ENCODE measurements around the gene NOXA1. TPM values are rescaled to one million over a fixed set of nuclear protein-coding genes. Genes with fewer than 3 reads are reported as not detected.

Gene NOXA1
- total and polyA plus RNA-seq, 5 donors: 3.1 to 7.5 (median 4.3) TPM

- no peaks in the 10 kb centered on the region for H3K9me3 ChIP-seq (ENCODE audit: control insufficient read depth, low read length)
- DNase-seq (peak in 2 of 3 donors; percentile 38 to 42), ATAC-seq (no peak)
- no peak overlapping the region for H3K4me3 ChIP-seq (ENCODE audit: low read length)
- WGBS: 91% methylated on average over 26 of the region's 26 CpGs
- H3K27ac ChIP-seq (ENCODE audit: low read length): no peak overlapping the region
- intact Hi-C loops (cut with DNase I): loop anchor here in 1 of 4 donors (10.0 kb wide), 1 partner anchor 52 kb away; no protein-coding TSS in a partner anchor
- H3K27me3 ChIP-seq (ENCODE audit: control insufficient read depth, insufficient read depth): no peaks in the 10 kb centered on the region
- H3K4me1 ChIP-seq (ENCODE audit: control insufficient read depth, insufficient read depth, low read length): no peaks in the 10 kb centered on the region
These were observed 26.4 kb upstream of the NOXA1 start for GRCh38 chr9:137396634-137397367.

DNA sequence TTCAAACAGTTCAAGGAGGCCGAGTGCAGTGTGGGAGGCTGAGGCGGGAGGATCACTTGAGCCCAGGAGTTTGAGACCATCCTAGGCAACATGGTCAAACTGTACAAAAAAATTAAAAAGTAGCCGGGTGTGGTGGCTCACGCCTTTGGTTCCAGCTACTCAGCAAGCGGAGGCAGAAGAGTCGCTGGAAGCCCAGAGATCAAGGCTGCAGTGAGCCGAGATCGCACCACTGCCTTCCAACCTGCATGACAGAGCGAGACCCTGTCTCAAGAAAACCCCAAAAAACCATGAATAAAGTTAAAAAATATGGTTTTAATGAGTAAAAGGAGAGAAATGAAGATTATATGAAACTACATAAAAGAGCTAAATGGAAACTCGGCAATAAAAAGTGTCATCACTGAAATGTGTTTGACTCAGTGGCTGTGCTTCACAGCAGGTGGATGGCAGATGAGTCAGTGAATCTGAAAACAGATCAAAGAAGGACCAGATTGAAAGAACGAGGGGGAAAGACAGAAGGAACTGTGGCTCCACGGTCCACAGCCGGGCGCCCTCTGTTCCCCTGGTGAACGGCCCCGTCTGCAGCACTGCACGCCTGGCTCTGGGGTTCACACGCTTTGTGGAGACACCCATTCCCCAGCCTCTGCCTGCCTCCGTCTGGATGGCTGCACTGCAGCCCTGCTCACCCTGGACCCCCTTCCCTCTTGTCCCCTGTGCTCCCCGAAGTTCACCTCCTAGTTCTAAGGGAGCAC, 25.3 kb upstream of the NOXA1 start:
- H3K4me3 ChIP-seq (ENCODE audit: low read length): no peak overlapping the region
- H3K9me3 ChIP-seq (ENCODE audit: control insufficient read depth, low read length): no peaks in the 10 kb centered on the region
- no peaks in the 10 kb centered on the region for H3K27me3 ChIP-seq (ENCODE audit: control insufficient read depth, insufficient read depth)
- no peaks in the 10 kb centered on the region for H3K4me1 ChIP-seq (ENCODE audit: control insufficient read depth, insufficient read depth, low read length)
- ATAC-seq (no peak), DNase-seq (peak in 1 of 3 donors; percentile 39)
- no peak overlapping the region for H3K27ac ChIP-seq (ENCODE audit: low read length)
- WGBS: 97% methylated on average over 20 of the region's 20 CpGs
- intact Hi-C loops (cut with DNase I): loop anchor here in 1 of 4 donors (10.0 kb wide), 1 partner anchor 53 kb away; no protein-coding TSS in a partner anchor

- 95% methylated on average over 60 of the region's 60 CpGs for WGBS
- no peak for ATAC-seq
- intact Hi-C loops (cut with DNase I): loop anchor here in 1 of 4 donors (10.0 kb wide), 1 partner anchor 54 kb away; no protein-coding TSS in a partner anchor
These were observed 24.4 kb upstream of the NOXA1 start for GRCh38 chr9:137398561-137399468.

DNA sequence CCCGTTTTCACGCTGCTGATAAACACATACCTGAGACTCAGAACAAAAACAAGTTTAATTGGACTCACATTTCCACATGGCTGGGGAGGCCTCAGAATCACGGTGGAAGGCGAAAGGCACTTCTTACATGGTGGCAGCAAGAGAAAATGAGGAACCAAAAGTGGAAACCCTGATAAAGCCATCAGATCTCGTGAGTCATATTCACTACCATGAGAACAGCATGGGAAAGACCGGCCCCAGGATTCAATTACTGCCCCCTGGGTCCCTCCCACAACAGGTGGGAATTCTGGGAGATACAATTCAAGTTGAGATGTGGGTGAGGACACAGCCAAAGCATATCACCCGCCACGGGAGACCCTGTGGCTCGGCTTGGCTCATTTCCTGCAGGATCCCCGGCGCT, 20.4 kb upstream of the NOXA1 start:
- no peaks in the 10 kb centered on the region for H3K9me3 ChIP-seq (ENCODE audit: control insufficient read depth, low read length)
- no peak overlapping the region for H3K27ac ChIP-seq (ENCODE audit: low read length)
- intact Hi-C loops (cut with DNase I): loop anchor here in 1 of 4 donors (10.0 kb wide), 1 partner anchor 98 kb away; the partner anchor contains the start of gene NRARP
- DNase-seq: no peak
- H3K27me3 ChIP-seq (ENCODE audit: control insufficient read depth, insufficient read depth): no peaks in the 10 kb centered on the region
- 84% methylated on average over 11 of the region's 11 CpGs for WGBS
- H3K4me3 ChIP-seq (ENCODE audit: low read length): no peak overlapping the region
- H3K4me1 ChIP-seq (ENCODE audit: control insufficient read depth, insufficient read depth, low read length): no peaks in the 10 kb centered on the region
- ATAC-seq: no peak

More at GRCh38 chr9:137398561-137399468, 24.4 kb upstream of the NOXA1 start:
- no peaks in the 10 kb centered on the region for H3K4me1 ChIP-seq (ENCODE audit: control insufficient read depth, insufficient read depth, low read length)
- peak in 2 of 3 donors; percentile 42 to 46 for DNase-seq
- no peak overlapping the region for H3K4me3 ChIP-seq (ENCODE audit: low read length)
- no peaks in the 10 kb centered on the region for H3K9me3 ChIP-seq (ENCODE audit: control insufficient read depth, low read length)
- no peak overlapping the region for H3K27ac ChIP-seq (ENCODE audit: low read length)
- no peaks in the 10 kb centered on the region for H3K27me3 ChIP-seq (ENCODE audit: control insufficient read depth, insufficient read depth)

- Histone ChIP-seq H3K4me3 (ENCODE audit: low read length) (no peak overlapping the region), H3K9me3 (ENCODE audit: control insufficient read depth, low read length) (no peaks in the 10 kb centered on the region), H3K4me1 (ENCODE audit: control insufficient read depth, insufficient read depth, low read length) (no peaks in the 10 kb centered on the region), H3K27ac (ENCODE audit: low read length) (no peak overlapping the region), H3K27me3 (ENCODE audit: control insufficient read depth, insufficient read depth) (no peaks in the 10 kb centered on the region)
- intact Hi-C loops (cut with DNase I): loop anchor here in 1 of 4 donors (10.0 kb wide), 1 partner anchor 98 kb away; the partner anchor contains the start of gene NRARP
- DNase-seq (no peak), ATAC-seq (no peak)
- WGBS: 95% methylated on average over 15 of the region's 15 CpGs
These were observed 19.9 kb upstream of the NOXA1 start for GRCh38 chr9:137403269-137403668.

GRCh38 chr9:137404961-137405567, 18.1 kb upstream of the NOXA1 start:
- Histone ChIP-seq H3K4me1 (ENCODE audit: control insufficient read depth, insufficient read depth, low read length) (no peaks in the 10 kb centered on the region), H3K27ac (ENCODE audit: low read length) (no peak overlapping the region), H3K4me3 (ENCODE audit: low read length) (no peak overlapping the region), H3K27me3 (ENCODE audit: control insufficient read depth, insufficient read depth) (no peaks in the 10 kb centered on the region), H3K9me3 (ENCODE audit: control insufficient read depth, low read length) (no peaks in the 10 kb centered on the region)
- ATAC-seq: no peak
- DNase-seq: peak in 2 of 3 donors; percentile 41 to 55
- intact Hi-C loops (cut with DNase I): loop anchor here in 3 of 4 donors (5.0 to 10.0 kb wide), 3 partner anchors 100 to 108 kb away; partner anchors contain the start of gene NRARP (in 2 of the 3)
- 96% methylated on average over 24 of the region's 24 CpGs for WGBS

GRCh38 chr9:137405677-137406081, 17.5 kb upstream of the NOXA1 start:
- no peak overlapping the region for H3K4me3 ChIP-seq (ENCODE audit: low read length)
- intact Hi-C loops (cut with DNase I): loop anchor here (2.0 to 10.0 kb wide), 4 partner anchors 101 to 108 kb away; partner anchors contain the start of gene NRARP (in 2 of the 4)
- H3K9me3 ChIP-seq (ENCODE audit: control insufficient read depth, low read length): no peaks in the 10 kb centered on the region
- 92% methylated on average over 11 of the region's 11 CpGs for WGBS
- H3K4me1 ChIP-seq (ENCODE audit: control insufficient read depth, insufficient read depth, low read length): no peaks in the 10 kb centered on the region
- no peak overlapping the region for H3K27ac ChIP-seq (ENCODE audit: low read length)
- peak in 2 of 3 donors; percentile 34 to 53 for DNase-seq
- ATAC-seq: no peak
- H3K27me3 ChIP-seq (ENCODE audit: control insufficient read depth, insufficient read depth): no peaks in the 10 kb centered on the region

GRCh38 chr9:137406085-137406760, 17.0 kb upstream of the NOXA1 start:
- no peaks in the 10 kb centered on the region for H3K9me3 ChIP-seq (ENCODE audit: control insufficient read depth, low read length)
- peak in 1 of 2 donors; percentile 2 for ATAC-seq
- DNase-seq: peak in 2 of 3 donors; percentile 65
- intact Hi-C loops (cut with DNase I): loop anchor here (2.0 to 10.0 kb wide), 4 partner anchors 101 to 109 kb away; partner anchors contain the start of gene NRARP (in 2 of the 4)
- H3K4me1 ChIP-seq (ENCODE audit: control insufficient read depth, insufficient read depth, low read length): no peaks in the 10 kb centered on the region
- no peak overlapping the region for H3K27ac ChIP-seq (ENCODE audit: low read length)
- H3K4me3 ChIP-seq (ENCODE audit: low read length): peak overlapping the region; percentile 32
- WGBS: 48% methylated on average over 20 of the region's 20 CpGs
- H3K27me3 ChIP-seq (ENCODE audit: control insufficient read depth, insufficient read depth): no peaks in the 10 kb centered on the region

DNA sequence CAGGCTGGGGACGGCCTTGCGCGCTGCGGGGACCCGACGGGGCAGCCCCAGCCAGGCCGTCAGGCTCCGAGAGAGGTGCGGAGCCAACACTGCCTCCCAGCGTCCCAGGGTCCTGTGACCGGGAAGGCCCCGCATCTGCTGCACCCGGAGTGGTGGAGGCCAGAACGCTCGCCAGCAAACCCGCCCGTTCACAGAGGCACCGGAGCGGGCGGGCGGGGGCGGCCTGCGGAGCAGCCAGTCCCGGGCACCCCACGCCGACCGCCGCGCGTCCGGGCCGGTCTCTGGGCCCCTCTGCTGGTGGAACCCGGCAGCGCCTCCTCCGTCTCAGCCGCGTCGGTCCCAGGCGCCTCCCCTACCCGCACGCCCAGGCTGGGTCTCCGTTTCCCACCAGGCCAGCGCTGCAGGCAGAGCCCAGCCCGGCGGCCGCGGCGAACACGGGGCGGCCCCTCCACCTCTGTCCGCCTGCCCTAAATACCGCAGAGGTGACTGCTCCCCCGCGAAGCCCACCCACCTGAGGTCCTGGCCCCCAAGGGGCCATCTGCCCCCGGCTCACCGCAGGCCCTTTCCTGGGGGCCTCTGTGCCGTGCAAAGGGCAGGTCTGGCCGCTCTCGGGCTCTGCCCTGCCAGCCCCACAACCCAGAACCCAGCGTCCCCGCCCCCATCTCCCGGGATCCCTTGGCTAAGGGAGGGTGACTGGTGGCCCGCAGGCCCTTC, 16.2 kb upstream of the NOXA1 start:
- Histone ChIP-seq H3K9me3 (ENCODE audit: control insufficient read depth, low read length) (no peaks in the 10 kb centered on the region), H3K4me1 (ENCODE audit: control insufficient read depth, insufficient read depth, low read length) (no peaks in the 10 kb centered on the region), H3K27ac (ENCODE audit: low read length) (peak overlapping the region; percentile 46), H3K4me3 (ENCODE audit: low read length) (peak overlapping the region; percentile 32), H3K27me3 (ENCODE audit: control insufficient read depth, insufficient read depth) (no peaks in the 10 kb centered on the region)
- intact Hi-C loops (cut with DNase I): loop anchor here (2.0 to 10.0 kb wide), 4 partner anchors 102 to 110 kb away; partner anchors contain the start of gene NRARP (in 2 of the 4)
- ATAC-seq (peak; percentile 84 to 86), DNase-seq (peak; percentile 75 to 91 (median 88))
- 2% methylated on average over 63 of the region's 63 CpGs for WGBS

Data from right cardiac atrium (tissue), 5 donors.